Type B pancreatic cell (in vitro differentiated cells): ENCODE measurements around the gene MIB1. TPM values are rescaled to one million over a fixed set of nuclear protein-coding genes. Genes with fewer than 3 reads are reported as not detected.

Source experiments
- DNase-seq: peaks from one replicate; pipeline ENCODE4 v3.0.0; 2021; ENCODE audit warnings: mixed read lengths; ENCODE audit not compliant: unreplicated experiment; ENCODE audit errors: extremely low spot score
- H3K27ac Mint-ChIP-seq: 2 replicates; pipeline ENCODE4 v1.8.0; 2021; ENCODE audit warnings: mild to moderate bottlenecking, mixed read lengths
- H3K27me3 Mint-ChIP-seq: 2 replicates; pipeline ENCODE4 v1.8.0; 2021; ENCODE audit warnings: mixed read lengths
- H3K36me3 Mint-ChIP-seq: 2 replicates; pipeline ENCODE4 v1.8.0; 2021; ENCODE audit warnings: mixed read lengths
- H3K4me1 Mint-ChIP-seq: one replicate; pipeline ENCODE4 v1.8.0; 2021; ENCODE audit warnings: mixed read lengths; ENCODE audit not compliant: unreplicated experiment
- H3K4me3 Mint-ChIP-seq: 2 replicates; pipeline ENCODE4 v1.8.0; 2021; ENCODE audit warnings: mild to moderate bottlenecking, mixed read lengths
- H3K9me3 Mint-ChIP-seq: 2 replicates; pipeline ENCODE4 v1.8.0; 2021; ENCODE audit warnings: mixed read lengths
- total RNA-seq: library from RNA; stranded (reverse); gene quantifications from 2 replicates; pipeline ENCODE4 v1.2.1, GENCODE V29; 2021; ENCODE audit warnings: low replicate concordance
- TF ChIP-seq, protein P1 (sequence below): fragments of 200-600 bp; sonication (generic); conservative IDR thresholded peaks from 2 replicates; pipeline ENCODE4 v1.5.0; 2021; ENCODE audit warnings: antibody characterized with exemption, mild to moderate bottlenecking

MIB1 gene
- total RNA-seq, 1 donor from 2014 or later = 65.7 TPM

DNA sequence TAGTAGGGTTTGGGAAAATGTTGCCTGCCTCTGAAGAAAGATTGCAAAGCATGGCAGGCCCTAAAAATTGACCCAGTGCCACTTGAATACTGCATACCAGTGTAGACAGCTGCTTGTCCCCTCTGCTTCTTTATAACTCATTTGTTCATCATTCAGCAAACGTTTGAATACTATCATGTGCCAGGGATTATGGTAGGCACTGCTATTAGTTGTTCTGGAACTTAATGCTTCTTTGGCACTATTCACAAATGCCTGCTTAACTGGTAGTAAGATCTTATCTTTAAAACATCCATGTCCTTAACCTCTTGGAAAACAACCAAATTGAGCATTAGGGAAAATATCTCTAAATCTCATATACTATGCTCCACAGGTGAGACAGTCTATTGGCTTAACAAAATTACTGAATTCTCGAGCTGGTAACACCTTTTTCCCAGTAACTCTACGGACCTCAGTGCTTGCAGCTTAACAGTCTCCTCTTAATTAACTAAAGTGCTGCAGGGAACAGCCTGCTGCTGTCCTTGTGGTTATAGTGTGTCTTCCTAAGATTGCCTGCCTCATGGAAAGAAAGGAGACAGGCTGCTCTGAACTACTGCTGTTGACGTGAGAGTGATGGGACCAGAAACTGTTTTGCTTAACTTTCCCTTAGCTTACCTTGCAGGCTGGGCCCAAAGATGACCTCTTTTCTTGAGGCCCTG lies 93.2 kb downstream of the MIB1 start:
- TF ChIP-seq, protein P1, sequence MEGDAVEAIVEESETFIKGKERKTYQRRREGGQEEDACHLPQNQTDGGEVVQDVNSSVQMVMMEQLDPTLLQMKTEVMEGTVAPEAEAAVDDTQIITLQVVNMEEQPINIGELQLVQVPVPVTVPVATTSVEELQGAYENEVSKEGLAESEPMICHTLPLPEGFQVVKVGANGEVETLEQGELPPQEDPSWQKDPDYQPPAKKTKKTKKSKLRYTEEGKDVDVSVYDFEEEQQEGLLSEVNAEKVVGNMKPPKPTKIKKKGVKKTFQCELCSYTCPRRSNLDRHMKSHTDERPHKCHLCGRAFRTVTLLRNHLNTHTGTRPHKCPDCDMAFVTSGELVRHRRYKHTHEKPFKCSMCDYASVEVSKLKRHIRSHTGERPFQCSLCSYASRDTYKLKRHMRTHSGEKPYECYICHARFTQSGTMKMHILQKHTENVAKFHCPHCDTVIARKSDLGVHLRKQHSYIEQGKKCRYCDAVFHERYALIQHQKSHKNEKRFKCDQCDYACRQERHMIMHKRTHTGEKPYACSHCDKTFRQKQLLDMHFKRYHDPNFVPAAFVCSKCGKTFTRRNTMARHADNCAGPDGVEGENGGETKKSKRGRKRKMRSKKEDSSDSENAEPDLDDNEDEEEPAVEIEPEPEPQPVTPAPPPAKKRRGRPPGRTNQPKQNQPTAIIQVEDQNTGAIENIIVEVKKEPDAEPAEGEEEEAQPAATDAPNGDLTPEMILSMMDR = no peak
- H3K9me3 Mint-ChIP-seq = no peaks in the 10 kb centered on the region
- no peak overlapping the region for H3K4me3 Mint-ChIP-seq
- no peaks in the 10 kb centered on the region for H3K4me1 Mint-ChIP-seq
- H3K27me3 Mint-ChIP-seq = no peaks in the 10 kb centered on the region
- peaks cover 4% of the 10 kb centered on the region for H3K36me3 Mint-ChIP-seq
- H3K27ac Mint-ChIP-seq = no peak overlapping the region
- DNase-seq = no peak

DNA sequence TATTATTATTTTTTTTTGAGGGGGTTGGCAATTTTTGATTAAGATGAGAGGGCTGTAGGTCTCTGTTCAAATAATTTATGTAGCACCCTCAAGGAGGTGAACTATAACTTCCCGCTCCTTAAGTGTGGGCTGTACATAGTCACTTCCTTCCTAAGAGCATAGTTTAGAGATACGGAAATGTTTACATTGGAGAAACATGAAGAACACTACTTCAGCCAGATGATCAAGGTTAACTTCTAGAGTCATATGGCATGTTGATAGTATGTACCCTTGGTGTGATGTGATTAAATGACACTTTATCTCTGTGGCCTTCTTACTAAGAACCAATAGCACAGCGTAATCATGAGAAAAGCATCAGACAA lies 93.7 kb downstream of the MIB1 start:
- Mint-ChIP-seq H3K4me1 (no peaks in the 10 kb centered on the region), H3K27me3 (no peaks in the 10 kb centered on the region), H3K27ac (no peak overlapping the region), H3K4me3 (no peak overlapping the region), H3K36me3 (peaks cover 4% of the 10 kb centered on the region), H3K9me3 (no peaks in the 10 kb centered on the region)
- no peak for DNase-seq
- TF ChIP-seq, protein P1 = no peak

DNA sequence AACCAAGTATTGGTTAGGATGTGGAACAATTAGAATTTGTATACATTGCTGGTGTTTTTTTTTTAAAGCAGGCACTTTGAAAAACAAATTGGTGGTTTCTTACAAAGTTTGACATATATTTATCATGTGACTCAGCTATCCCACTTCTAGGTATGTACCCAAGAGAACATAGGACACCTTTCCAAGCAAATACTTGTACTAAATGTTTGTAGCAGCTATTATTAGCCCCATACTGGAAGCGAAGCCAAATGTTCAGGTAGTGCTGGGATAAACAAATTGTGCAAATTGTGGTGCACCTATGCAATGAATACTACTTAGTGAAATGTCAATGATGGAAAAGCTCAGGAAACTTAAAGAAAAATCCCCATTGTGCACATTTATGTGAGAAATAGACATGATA lies 101.0 kb downstream of the MIB1 start:
- H3K27me3 Mint-ChIP-seq = no peaks in the 10 kb centered on the region
- TF ChIP-seq, protein P1 = no peak
- H3K36me3 Mint-ChIP-seq = peaks cover 26% of the 10 kb centered on the region
- no peaks in the 10 kb centered on the region for H3K4me1 Mint-ChIP-seq
- H3K27ac Mint-ChIP-seq = no peak overlapping the region
- DNase-seq = no peak
- H3K9me3 Mint-ChIP-seq = no peaks in the 10 kb centered on the region
- no peak overlapping the region for H3K4me3 Mint-ChIP-seq

DNA sequence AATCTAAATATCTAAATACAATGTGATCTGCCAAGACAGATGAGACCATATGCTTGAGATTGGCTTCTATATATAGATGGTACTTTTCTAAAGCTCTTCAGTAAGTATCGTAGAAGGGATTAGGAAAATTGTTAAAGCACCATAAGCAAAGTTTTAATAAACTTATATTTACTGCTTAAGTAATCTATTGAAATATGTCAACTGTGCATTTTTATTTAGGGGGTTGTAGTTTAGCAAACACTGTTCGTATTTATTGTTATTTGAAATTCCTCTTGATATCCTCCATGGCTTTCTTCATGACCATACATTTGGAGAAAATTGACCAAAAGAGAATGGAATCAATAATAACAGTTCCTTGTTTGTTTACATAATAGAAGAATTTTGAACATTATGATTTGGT lies 102.7 kb downstream of the MIB1 start:
- peaks cover 32% of the 10 kb centered on the region for H3K36me3 Mint-ChIP-seq
- no peaks in the 10 kb centered on the region for H3K9me3 Mint-ChIP-seq
- H3K4me3 Mint-ChIP-seq = no peak overlapping the region
- H3K27me3 Mint-ChIP-seq = no peaks in the 10 kb centered on the region
- no peaks in the 10 kb centered on the region for H3K4me1 Mint-ChIP-seq
- no peak overlapping the region for H3K27ac Mint-ChIP-seq
- DNase-seq = no peak
- TF ChIP-seq, protein P1 = no peak

DNA sequence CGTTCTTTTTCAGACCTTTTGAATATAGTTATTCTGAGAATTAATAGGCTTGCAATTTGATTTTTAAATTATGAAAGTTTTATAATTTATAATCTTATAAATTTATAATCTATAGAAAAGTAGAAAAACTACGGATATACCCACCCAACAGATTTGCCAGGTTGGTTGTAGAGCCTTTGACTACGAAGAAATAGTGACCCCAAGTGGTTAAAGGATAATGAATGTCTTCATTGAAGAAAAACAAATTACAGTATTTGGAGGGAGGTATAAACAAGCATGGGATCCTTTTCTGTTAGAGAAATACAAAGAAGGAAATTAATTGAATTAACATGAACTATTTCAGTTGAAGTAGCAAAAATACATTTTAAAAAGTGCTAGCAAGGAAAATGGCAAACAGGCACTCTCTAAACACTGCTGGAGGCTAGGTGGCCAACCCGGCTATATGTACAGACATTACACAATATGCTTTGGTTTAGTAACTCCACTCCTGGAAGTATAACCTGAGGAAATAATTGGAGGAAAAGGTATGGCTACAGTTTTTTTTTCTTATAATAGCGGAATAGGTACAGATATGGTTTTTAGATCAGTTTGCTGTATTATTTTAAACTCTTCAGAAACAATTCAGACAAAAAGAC lies 110.9 kb downstream of the MIB1 start:
- no peak for DNase-seq
- peaks cover 4% of the 10 kb centered on the region for H3K4me1 Mint-ChIP-seq
- peaks cover 27% of the 10 kb centered on the region for H3K36me3 Mint-ChIP-seq
- TF ChIP-seq, protein P1 = peak; percentile 53
- no peaks in the 10 kb centered on the region for H3K9me3 Mint-ChIP-seq
- H3K27ac Mint-ChIP-seq = no peak overlapping the region
- H3K27me3 Mint-ChIP-seq = no peaks in the 10 kb centered on the region
- H3K4me3 Mint-ChIP-seq = no peak overlapping the region
